ENCODE results near the gene SLC22A23.
A peak's percentile ranks its signal among the peaks of the same experiment; 100 is the strongest.

SLC22A23 gene

DNA sequence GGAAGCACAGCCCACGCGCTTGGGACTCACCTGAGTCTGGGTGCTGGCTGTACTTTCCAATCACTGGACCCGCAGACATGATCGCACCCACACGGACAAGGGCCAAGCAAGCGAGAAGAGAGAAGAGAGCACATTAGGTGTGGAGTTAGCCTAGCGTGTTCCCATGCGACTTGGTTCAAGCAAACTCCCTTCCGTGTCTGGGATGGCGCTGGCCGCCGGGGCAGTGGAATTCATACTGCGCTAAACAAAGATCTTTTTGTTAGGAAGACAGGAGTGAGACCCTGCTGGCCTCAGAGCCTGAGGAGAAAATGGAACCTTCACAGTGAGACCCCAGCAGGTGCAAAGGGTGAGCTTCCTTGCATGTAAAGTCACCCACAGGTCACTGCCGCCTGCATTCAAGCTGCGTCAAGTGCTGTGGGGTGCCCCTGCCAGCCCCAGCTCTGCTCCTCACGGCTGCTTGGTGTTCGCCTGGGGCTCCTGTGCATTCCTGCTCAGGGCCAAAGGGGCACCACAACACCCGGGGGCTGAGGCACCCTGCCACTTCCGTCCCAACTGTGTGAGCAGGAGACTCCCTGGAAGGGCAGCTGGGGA, 171.7 kb downstream of the SLC22A23 start:
- no peak overlapping the region for H3K27ac ChIP-seq

DNA sequence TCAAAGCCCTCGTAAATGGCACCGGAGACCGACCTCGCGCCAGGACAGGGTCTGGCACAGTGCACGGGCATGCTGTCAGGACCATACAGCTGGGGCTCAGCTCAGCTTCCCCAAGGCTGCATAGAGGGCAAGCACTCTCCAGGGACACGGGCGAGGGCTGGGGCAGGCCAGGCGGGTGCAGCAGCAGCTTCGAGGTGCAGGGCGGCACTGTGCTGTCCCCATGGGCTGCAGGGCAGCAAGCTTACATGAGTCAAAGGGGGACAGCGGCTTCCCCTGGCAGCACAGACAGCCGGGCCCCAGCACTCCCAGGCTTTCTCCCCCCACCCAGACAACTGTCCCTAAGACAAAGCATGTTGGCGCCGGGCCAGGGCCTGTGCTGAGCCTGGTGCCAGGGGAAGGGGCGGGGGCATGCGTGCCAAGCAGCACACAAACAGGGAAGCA, 172.4 kb downstream of the SLC22A23 start:
- TF ChIP-seq, protein P1, sequence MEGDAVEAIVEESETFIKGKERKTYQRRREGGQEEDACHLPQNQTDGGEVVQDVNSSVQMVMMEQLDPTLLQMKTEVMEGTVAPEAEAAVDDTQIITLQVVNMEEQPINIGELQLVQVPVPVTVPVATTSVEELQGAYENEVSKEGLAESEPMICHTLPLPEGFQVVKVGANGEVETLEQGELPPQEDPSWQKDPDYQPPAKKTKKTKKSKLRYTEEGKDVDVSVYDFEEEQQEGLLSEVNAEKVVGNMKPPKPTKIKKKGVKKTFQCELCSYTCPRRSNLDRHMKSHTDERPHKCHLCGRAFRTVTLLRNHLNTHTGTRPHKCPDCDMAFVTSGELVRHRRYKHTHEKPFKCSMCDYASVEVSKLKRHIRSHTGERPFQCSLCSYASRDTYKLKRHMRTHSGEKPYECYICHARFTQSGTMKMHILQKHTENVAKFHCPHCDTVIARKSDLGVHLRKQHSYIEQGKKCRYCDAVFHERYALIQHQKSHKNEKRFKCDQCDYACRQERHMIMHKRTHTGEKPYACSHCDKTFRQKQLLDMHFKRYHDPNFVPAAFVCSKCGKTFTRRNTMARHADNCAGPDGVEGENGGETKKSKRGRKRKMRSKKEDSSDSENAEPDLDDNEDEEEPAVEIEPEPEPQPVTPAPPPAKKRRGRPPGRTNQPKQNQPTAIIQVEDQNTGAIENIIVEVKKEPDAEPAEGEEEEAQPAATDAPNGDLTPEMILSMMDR (IDR thresholded peaks at IDR 0.05): no peak
- no peak for TF ChIP-seq ZFX (IDR thresholded peaks at IDR 0.05; ENCODE audit: borderline replicate concordance)
- no peak overlapping the region for H3K27ac ChIP-seq

More for the DNA sequence above, 171.7 kb downstream of the SLC22A23 start:
- TF ChIP-seq, protein P1 (IDR thresholded peaks at IDR 0.05): no peak
- no peak for TF ChIP-seq ZFX (IDR thresholded peaks at IDR 0.05; ENCODE audit: borderline replicate concordance)

DNA sequence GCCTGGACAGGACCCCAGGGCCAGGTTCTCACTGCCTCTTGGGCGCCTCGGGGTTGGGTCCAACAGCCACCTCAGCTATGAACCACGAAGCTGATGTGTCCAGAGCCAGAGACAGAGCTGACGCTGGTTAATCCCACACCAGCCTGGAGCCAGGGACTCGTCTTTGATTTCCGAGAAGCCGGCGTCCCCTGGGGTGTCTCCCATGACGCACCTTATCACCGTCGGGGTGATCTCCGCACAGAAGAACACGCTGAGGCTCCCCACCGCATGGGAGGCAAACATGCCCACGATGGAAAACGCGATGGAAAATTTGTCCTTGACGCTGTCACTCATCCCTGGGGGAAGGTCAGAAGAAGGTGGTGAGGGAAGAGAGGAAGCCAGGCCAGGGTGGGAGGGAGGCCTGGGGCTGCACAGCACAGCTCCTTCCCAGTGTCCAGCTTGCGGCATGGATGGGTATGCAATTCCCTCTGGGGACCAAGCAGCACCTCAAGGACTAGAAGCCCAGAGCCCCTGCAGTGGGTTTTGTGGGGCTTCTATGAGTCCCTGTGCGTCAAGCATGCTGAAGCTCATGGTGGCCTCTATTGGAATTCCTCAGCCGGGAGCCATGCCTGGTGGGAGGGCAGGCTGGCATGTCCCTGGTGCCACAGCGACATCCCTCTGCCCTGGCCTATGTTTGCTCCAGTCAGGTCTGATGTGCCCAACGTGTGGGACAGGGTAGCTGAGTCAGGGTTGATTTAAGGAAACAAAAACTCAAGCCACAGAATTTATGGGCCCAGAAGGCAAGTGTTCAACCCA, 173.0 kb downstream of the SLC22A23 start:
- H3K27ac ChIP-seq: no peak overlapping the region
- TF ChIP-seq ZFX (IDR thresholded peaks at IDR 0.05; ENCODE audit: borderline replicate concordance): no peak
- TF ChIP-seq, protein P1 (IDR thresholded peaks at IDR 0.05): no peak

DNA sequence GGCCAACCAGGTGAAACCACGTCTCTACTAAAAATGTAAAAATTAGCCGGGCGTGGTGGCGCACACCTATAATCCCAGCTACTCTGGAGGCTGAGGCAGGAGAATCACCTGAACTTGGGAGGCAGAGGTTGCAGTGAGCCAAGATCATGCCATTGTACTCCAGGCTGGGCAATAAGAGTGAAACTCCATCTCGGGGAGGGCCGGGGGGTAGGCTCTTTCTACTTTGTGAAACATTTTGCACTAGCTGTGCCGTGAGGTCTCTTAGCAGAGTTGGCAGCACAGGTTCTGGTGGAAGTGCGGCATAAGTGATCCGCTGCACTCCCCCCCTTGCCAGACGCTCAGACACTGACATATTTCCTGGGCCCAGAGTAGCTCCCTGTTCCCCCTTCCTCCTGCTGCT, 173.6 kb downstream of the SLC22A23 start:
- H3K27ac ChIP-seq: no peak overlapping the region
- TF ChIP-seq ZFX (IDR thresholded peaks at IDR 0.05; ENCODE audit: borderline replicate concordance): no peak
- TF ChIP-seq, protein P1 (IDR thresholded peaks at IDR 0.05): no peak

DNA sequence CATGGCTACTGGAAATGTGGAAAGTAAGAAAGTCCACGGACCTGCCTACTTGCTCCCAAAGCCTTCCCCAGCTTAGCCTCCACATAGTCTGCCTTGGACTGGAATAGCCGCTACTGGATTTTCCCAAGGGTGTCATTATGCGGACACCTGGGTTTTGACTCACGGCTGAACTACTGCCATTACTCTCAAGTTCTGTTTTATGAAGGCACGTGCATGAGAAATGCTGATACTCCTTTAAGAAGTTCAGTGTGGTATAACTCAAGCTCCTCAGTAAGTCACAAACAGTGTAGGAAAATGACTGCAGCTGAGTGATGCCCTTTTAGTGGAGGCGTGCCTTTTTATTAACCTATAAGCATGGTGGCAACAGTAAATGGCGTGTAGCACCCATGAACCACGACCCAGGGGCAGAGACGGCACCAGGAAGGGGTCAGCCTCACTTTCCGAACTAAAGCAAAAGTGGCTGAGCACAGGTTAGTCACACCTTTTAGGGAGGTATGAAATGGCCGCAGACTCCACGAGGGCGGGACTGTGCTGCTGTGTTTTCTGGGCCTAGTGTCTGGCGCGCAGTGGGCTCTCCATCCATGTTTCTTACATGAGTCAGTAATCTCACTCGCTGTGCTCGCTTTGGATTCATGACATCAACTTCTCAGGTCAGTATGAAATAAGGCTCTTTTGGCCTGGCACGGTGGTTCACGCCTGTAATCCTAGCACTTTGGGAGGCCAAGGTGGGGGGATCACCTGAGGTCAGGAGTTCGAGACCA, 174.2 kb downstream of the SLC22A23 start:
- H3K27ac ChIP-seq: 0 out of 2 replicates have a peak overlapping the region, but pooled peaks have one; percentile 33
- TF ChIP-seq, protein P1 (IDR thresholded peaks at IDR 0.05): no peak
- TF ChIP-seq ZFX (IDR thresholded peaks at IDR 0.05; ENCODE audit: borderline replicate concordance): no peak

DNA sequence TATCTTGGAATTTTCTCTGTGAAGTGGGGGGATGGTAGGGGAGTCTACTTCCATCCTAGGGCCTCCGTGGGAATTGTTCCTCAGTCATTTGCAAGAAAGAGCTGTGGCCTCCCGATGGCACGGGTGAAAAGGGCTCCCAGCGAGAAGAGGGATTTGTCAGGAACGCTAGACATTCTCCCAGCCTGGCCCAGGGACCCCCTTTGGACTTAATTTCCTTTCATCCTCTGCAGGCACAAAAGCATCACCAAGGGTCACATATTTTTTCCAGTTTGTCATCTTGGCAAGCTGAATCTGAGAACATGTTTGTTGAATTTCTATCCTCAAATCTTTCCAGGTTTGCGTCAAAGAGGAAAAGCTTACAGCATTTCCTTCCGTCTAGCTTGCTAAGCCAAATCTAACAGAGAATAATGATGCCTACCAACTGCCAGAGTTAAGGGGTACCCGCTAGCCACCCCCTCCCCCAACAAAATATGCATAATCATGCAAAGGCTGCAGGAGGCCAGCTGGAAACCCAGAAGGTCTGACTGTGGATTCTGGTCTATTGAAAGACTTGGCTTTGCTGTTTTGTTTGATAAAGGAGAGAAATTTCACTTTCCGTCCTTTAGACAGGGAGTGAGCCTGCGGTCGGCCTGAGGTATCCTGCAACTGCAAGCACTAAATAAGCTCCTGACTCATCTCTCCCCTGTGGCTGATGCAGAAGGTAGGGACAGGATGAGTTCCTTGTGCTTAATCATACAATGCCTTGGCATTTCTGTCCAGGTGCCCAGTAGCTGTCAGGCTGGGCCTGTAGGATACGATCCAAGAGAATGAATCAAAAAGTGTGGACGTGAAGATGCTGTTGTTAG, 175.0 kb downstream of the SLC22A23 start:
- TF ChIP-seq ZFX (IDR thresholded peaks at IDR 0.05; ENCODE audit: borderline replicate concordance): no peak
- TF ChIP-seq, protein P1 (IDR thresholded peaks at IDR 0.05): no peak
- H3K27ac ChIP-seq: 0 out of 2 replicates have a peak overlapping the region, but pooled peaks have one; percentile 33

Measured in 22Rv1 (cell line).